Activated naive CD8-positive, alpha-beta T cell treated with anti-CD3 and anti-CD28 coated beads for 36 hours (primary cell): ENCODE data around the gene KCTD20. TPM values are rescaled to one million over a fixed set of nuclear protein-coding genes. Genes with fewer than 3 reads are reported as not detected.

Source experiments
- DNase-seq: peaks from one replicate; pipeline ENCODE4 v3.0.0; 2021
- H3K27ac Mint-ChIP-seq: one replicate; pipeline ENCODE4 v1.8.0; 2022; ENCODE audit warnings: mild to moderate bottlenecking, moderate library complexity, mixed read lengths
- H3K27me3 Mint-ChIP-seq: one replicate; pipeline ENCODE4 v1.8.0; 2022; ENCODE audit warnings: mild to moderate bottlenecking, mixed read lengths
- H3K36me3 Mint-ChIP-seq: one replicate; pipeline ENCODE4 v1.8.0; 2021; ENCODE audit warnings: mild to moderate bottlenecking, mixed read lengths
- H3K4me1 Mint-ChIP-seq: one replicate; pipeline ENCODE4 v1.8.0; 2021; ENCODE audit warnings: mixed read lengths
- H3K4me3 Mint-ChIP-seq: one replicate; pipeline ENCODE4 v1.8.0; 2022; ENCODE audit warnings: mild to moderate bottlenecking, moderate library complexity, mixed read lengths
- H3K9me3 Mint-ChIP-seq: one replicate; pipeline ENCODE4 v1.8.0; 2022; ENCODE audit warnings: mixed read lengths
- total RNA-seq, 2 experiments: library from RNA; stranded (reverse); gene quantifications; one replicate each; pipeline ENCODE4 v1.2.3, GENCODE V29; 2021

Gene KCTD20
- total RNA-seq, 2 experiments from 2014 or later = 48.4 to 56.6 TPM

- no peak overlapping the region for H3K4me3 Mint-ChIP-seq
- H3K9me3 Mint-ChIP-seq = no peaks in the 10 kb centered on the region
- H3K27ac Mint-ChIP-seq = no peak overlapping the region
- peaks cover 33% of the 10 kb centered on the region for H3K36me3 Mint-ChIP-seq
- H3K4me1 Mint-ChIP-seq = peaks cover 8% of the 10 kb centered on the region
- no peak for DNase-seq
- H3K27me3 Mint-ChIP-seq = no peaks in the 10 kb centered on the region
These were observed 57.1 kb downstream of the KCTD20 start for GRCh38 chr6:36499918-36500317.

GRCh38 chr6:36501686-36502085 is 58.9 kb downstream of the KCTD20 start:
- Mint-ChIP-seq H3K27me3 (no peaks in the 10 kb centered on the region), H3K36me3 (peaks cover 31% of the 10 kb centered on the region), H3K9me3 (no peaks in the 10 kb centered on the region), H3K27ac (no peak overlapping the region), H3K4me1 (peaks cover 22% of the 10 kb centered on the region), H3K4me3 (no peak overlapping the region)
- DNase-seq = no peak

GRCh38 chr6:36504181-36504580 is 61.4 kb downstream of the KCTD20 start:
- Mint-ChIP-seq H3K4me1 (peaks cover 28% of the 10 kb centered on the region), H3K27me3 (no peaks in the 10 kb centered on the region), H3K27ac (no peak overlapping the region), H3K36me3 (peaks cover 24% of the 10 kb centered on the region), H3K4me3 (no peak overlapping the region), H3K9me3 (no peaks in the 10 kb centered on the region)
- DNase-seq = no peak

GRCh38 chr6:36504982-36505381 is 62.2 kb downstream of the KCTD20 start:
- Mint-ChIP-seq H3K4me3 (no peak overlapping the region), H3K36me3 (peaks cover 31% of the 10 kb centered on the region), H3K9me3 (no peaks in the 10 kb centered on the region), H3K27ac (no peak overlapping the region), H3K4me1 (peaks cover 26% of the 10 kb centered on the region), H3K27me3 (no peaks in the 10 kb centered on the region)
- DNase-seq = no peak

- Mint-ChIP-seq H3K36me3 (peaks cover 40% of the 10 kb centered on the region), H3K4me3 (no peak overlapping the region), H3K4me1 (peaks cover 26% of the 10 kb centered on the region), H3K27ac (peak overlapping the region; percentile 39), H3K27me3 (no peaks in the 10 kb centered on the region), H3K9me3 (no peaks in the 10 kb centered on the region)
- DNase-seq = no peak
These were observed 63.1 kb downstream of the KCTD20 start for GRCh38 chr6:36505744-36506534.

GRCh38 chr6:36506611-36507010 is 63.8 kb downstream of the KCTD20 start:
- Mint-ChIP-seq H3K9me3 (no peaks in the 10 kb centered on the region), H3K27ac (peak overlapping the region; percentile 39), H3K27me3 (no peaks in the 10 kb centered on the region), H3K36me3 (peaks cover 41% of the 10 kb centered on the region), H3K4me1 (peaks cover 26% of the 10 kb centered on the region), H3K4me3 (no peak overlapping the region)
- no peak for DNase-seq

- peaks cover 47% of the 10 kb centered on the region for H3K36me3 Mint-ChIP-seq
These were observed 65.7 kb downstream of the KCTD20 start for GRCh38 chr6:36508532-36508931.

GRCh38 chr6:36510365-36510764 is 67.6 kb downstream of the KCTD20 start:
- Mint-ChIP-seq H3K27ac (no peak overlapping the region), H3K36me3 (peaks cover 47% of the 10 kb centered on the region), H3K9me3 (no peaks in the 10 kb centered on the region), H3K4me3 (no peak overlapping the region), H3K27me3 (no peaks in the 10 kb centered on the region), H3K4me1 (peaks cover 24% of the 10 kb centered on the region)
- DNase-seq = no peak

More at GRCh38 chr6:36508532-36508931, 65.7 kb downstream of the KCTD20 start:
- no peaks in the 10 kb centered on the region for H3K9me3 Mint-ChIP-seq
- no peaks in the 10 kb centered on the region for H3K27me3 Mint-ChIP-seq
- no peak overlapping the region for H3K4me3 Mint-ChIP-seq
- no peak overlapping the region for H3K27ac Mint-ChIP-seq
- no peak for DNase-seq
- peaks cover 24% of the 10 kb centered on the region for H3K4me1 Mint-ChIP-seq

- H3K9me3 Mint-ChIP-seq = no peaks in the 10 kb centered on the region
- H3K27ac Mint-ChIP-seq = peak overlapping the region; percentile 66
- DNase-seq = no peak
- peaks cover 43% of the 10 kb centered on the region for H3K36me3 Mint-ChIP-seq
- no peak overlapping the region for H3K4me3 Mint-ChIP-seq
- H3K27me3 Mint-ChIP-seq = no peaks in the 10 kb centered on the region
- peaks cover 43% of the 10 kb centered on the region for H3K4me1 Mint-ChIP-seq
These were observed 72.0 kb downstream of the KCTD20 start for GRCh38 chr6:36514554-36515456.

- Mint-ChIP-seq H3K4me3 (no peak overlapping the region), H3K27ac (peak overlapping the region; percentile 66), H3K9me3 (no peaks in the 10 kb centered on the region), H3K4me1 (peaks cover 49% of the 10 kb centered on the region), H3K36me3 (peaks cover 34% of the 10 kb centered on the region), H3K27me3 (no peaks in the 10 kb centered on the region)
- no peak for DNase-seq
These were observed 73.0 kb downstream of the KCTD20 start for GRCh38 chr6:36515844-36516243.

- no peaks in the 10 kb centered on the region for H3K27me3 Mint-ChIP-seq
- no peaks in the 10 kb centered on the region for H3K9me3 Mint-ChIP-seq
- H3K27ac Mint-ChIP-seq = peak overlapping the region; percentile 56
- H3K4me1 Mint-ChIP-seq = peaks cover 51% of the 10 kb centered on the region
- DNase-seq = no peak
- H3K4me3 Mint-ChIP-seq = no peak overlapping the region
- peaks cover 31% of the 10 kb centered on the region for H3K36me3 Mint-ChIP-seq
These were observed 73.8 kb downstream of the KCTD20 start for GRCh38 chr6:36516559-36516958.

- H3K4me1 Mint-ChIP-seq = peaks cover 51% of the 10 kb centered on the region
- DNase-seq = no peak
- no peak overlapping the region for H3K4me3 Mint-ChIP-seq
- no peaks in the 10 kb centered on the region for H3K27me3 Mint-ChIP-seq
- no peaks in the 10 kb centered on the region for H3K9me3 Mint-ChIP-seq
- peaks cover 32% of the 10 kb centered on the region for H3K36me3 Mint-ChIP-seq
- peak overlapping the region; percentile 51 for H3K27ac Mint-ChIP-seq
These were observed 74.2 kb downstream of the KCTD20 start for GRCh38 chr6:36516988-36517387.

- Mint-ChIP-seq H3K36me3 (peaks cover 31% of the 10 kb centered on the region), H3K4me3 (no peak overlapping the region), H3K27me3 (no peaks in the 10 kb centered on the region), H3K4me1 (peaks cover 54% of the 10 kb centered on the region), H3K27ac (peak overlapping the region; percentile 51), H3K9me3 (no peaks in the 10 kb centered on the region)
- no peak for DNase-seq
These were observed 74.6 kb downstream of the KCTD20 start for GRCh38 chr6:36517408-36517807.

- no peak for DNase-seq
- H3K27me3 Mint-ChIP-seq = no peaks in the 10 kb centered on the region
- H3K9me3 Mint-ChIP-seq = no peaks in the 10 kb centered on the region
- peaks cover 56% of the 10 kb centered on the region for H3K4me1 Mint-ChIP-seq
- no peak overlapping the region for H3K4me3 Mint-ChIP-seq
- peak overlapping the region; percentile 20 for H3K27ac Mint-ChIP-seq
- H3K36me3 Mint-ChIP-seq = peaks cover 38% of the 10 kb centered on the region
These were observed 76.6 kb downstream of the KCTD20 start for GRCh38 chr6:36519352-36519751.

GRCh38 chr6:36523451-36523850 is 80.7 kb downstream of the KCTD20 start:
- no peak overlapping the region for H3K27ac Mint-ChIP-seq
- no peak for DNase-seq
- H3K9me3 Mint-ChIP-seq = no peaks in the 10 kb centered on the region
- H3K36me3 Mint-ChIP-seq = peaks cover 46% of the 10 kb centered on the region
- peaks cover 40% of the 10 kb centered on the region for H3K4me1 Mint-ChIP-seq
- no peak overlapping the region for H3K4me3 Mint-ChIP-seq
- no peaks in the 10 kb centered on the region for H3K27me3 Mint-ChIP-seq
